M059J (cell line): ENCODE results near the gene CLPTM1. TPM values are rescaled to one million over a fixed set of nuclear protein-coding genes. Genes with fewer than 3 reads are reported as not detected.

Source experiments
- DNase-seq: peaks from one replicate; pipeline ENCODE4 v3.0.0-alpha.2; 2012; ENCODE audit warnings: low read depth
- total RNA-seq: library from RNA; depleted of rRNA; stranded (reverse); fragments of >200 nt; shearing (Covaris generic); gene quantifications from 2 replicates; pipeline ENCODE4 v1.2.3, GENCODE V29; 2014; rRNA removed

Gene CLPTM1
- total RNA-seq, 1 experiment from 2014 or later = 70.6 TPM

DNA sequence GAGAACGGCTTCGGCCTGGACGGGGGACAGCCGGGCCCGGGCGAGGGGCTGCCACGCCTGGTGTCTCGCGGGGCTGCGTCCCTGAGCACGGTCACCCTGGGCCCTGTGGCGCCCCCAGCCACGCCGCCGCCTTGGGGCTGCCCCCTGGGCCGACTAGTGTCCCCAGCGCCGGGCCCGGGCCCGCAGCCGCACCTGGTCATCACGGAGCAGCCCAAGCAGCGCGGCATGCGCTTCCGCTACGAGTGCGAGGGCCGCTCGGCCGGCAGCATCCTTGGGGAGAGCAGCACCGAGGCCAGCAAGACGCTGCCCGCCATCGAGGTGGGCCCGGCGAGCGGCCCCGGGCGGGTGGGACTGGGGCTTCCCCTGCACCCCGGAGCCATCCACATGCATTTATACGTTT lies 56.8 kb downstream of the CLPTM1 start:
- DNase-seq = no peak

DNA sequence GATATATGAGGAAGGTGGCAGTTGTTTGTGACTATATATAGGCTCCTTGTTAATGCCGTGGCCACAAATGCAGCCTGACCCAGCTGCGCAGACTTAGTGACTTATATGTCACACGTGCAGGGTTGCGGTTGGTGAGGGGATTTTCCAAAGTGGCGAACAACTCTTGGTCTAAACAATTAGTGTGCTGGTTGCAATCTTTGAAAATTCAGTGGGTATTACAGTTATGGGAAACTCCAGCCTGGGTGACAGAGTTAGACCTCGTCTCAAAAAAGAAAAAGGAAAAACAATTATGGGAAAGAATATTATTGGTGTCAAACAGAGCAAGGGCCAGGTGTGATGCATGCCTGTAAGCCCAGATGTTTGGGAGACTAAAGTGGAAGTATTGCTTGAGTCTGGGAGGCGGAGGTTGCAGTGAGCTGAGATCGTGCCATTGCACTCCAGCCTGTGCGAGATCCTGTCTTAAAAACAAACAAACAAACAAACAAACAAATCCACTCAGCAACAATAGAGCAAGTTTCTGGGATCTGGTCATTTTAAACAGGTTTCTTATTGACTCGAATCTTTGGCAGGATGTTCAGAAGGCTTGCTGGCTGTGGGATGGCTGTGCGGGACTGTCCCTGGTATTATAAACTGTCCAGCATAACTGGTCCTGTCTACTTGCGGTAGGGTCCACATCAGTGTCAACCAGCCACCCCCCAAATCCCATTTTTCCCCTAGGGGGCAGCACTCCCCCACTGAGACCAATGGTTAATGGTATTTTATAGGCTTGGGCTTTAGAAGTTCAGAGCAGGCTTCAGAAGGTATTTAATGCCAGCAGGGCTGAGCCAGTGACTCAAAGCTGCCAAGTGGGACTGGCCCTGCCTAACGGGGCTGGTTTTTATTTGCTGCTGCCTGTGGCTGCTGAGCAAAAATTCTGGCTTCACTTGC lies 61.5 kb downstream of the CLPTM1 start:
- peak; percentile 80 for DNase-seq

DNA sequence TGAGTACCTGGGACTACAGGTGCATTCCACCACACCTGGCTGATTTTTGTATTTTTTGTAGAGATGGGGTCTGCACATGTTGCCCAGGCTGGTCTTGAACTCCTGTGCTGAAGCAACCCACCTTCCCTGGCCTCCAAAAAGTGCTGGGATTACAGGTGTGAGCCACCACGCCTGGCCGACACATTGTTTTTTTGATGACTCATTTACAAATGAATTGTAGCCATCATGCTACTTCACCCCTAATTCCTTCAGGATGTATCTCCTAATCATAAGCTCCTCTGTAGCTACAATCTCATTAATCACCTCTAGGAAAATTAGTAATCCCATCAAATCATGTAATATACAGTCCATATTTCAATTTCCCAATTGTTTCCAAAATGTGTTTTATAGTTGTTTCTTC lies 64.0 kb downstream of the CLPTM1 start:
- no peak for DNase-seq

DNA sequence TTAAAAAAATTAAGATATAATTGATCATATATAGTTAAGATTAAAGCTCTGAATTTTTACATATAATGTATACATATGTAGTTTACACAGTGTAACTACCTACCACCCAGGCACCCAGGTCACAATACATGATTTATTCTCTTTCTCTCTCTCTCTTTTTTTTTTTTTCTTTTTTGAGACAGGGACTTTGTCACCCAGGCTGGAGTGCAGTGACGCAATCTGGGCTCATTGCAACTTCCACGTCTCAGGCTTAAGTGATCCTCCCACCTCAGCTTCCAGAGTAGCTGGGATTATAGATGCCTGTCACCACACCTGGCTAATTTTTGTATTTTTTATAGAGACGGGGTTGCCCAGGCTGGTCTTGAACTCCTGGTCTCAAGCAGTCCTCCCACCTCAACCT lies 64.9 kb downstream of the CLPTM1 start:
- no peak for DNase-seq

DNA sequence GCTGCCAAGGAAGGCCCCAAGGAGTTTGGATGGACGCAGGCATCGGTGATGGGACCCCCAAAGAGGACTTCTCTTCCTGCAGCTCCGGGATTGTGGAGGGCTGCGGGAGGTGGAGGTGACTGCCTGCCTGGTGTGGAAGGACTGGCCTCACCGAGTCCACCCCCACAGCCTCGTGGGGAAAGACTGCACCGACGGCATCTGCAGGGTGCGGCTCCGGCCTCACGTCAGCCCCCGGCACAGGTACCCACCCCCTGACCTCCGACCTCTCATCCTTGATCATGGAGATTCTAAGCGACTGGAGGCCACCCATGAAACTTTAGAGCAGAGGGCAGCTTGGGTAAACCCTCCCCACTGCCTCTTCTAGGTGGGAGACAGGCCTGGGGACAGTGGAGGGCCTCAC lies 66.8 kb downstream of the CLPTM1 start:
- DNase-seq = no peak

DNA sequence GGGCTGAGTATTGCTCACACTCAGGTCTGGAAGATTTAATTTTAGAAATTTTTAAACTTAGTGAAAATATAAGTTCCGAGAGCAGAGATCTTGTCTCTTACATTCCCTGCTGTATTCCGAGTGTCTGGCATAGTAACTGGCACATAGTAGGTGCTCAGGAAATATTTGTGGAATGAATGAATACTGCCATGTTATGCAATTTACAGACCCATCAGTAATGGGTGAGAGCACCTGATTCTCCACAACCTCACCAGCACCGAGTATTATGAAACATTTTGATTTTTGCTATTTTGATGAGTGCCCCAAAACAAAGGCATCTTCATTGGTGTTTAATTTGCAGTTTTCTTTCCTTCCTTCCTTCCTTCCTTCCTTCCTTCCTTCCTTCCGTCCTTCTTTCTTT lies 67.9 kb downstream of the CLPTM1 start:
- DNase-seq = no peak

DNA sequence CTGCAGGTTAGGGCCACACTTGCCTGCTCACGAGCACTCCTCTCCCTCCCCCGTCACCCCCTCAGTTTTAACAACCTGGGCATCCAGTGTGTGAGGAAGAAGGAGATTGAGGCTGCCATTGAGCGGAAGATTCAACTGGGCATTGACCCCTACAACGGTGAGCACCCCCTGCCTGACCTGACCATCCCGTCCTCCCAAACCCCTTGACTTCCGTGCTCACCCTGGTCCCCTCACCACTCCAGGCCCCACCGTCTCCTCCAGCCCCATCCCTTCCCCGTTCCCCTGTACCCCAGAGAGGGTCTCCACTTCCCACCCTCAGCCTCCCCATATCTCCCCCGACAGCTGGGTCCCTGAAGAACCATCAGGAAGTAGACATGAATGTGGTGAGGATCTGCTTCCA lies 70.1 kb downstream of the CLPTM1 start:
- no peak for DNase-seq

DNA sequence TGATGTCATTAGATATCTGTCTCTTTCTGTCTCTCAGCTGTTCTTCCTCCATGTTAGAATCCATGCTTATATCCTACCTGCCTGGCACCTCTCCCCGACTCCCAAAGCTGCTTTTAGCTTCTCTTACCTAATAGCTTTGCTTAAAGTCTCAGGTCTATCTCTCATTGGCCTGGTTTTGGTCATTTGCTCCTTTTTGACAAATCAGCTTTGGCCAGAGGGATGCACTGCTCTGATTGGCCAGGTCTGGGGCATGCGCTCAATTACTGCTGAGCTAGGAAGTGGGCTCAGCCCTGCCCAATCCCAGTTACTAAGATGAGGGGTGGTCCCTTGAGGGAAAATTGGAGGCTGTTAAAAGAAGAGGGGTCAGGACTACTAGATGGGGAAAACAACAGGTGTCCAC lies 72.2 kb downstream of the CLPTM1 start:
- DNase-seq = no peak

DNA sequence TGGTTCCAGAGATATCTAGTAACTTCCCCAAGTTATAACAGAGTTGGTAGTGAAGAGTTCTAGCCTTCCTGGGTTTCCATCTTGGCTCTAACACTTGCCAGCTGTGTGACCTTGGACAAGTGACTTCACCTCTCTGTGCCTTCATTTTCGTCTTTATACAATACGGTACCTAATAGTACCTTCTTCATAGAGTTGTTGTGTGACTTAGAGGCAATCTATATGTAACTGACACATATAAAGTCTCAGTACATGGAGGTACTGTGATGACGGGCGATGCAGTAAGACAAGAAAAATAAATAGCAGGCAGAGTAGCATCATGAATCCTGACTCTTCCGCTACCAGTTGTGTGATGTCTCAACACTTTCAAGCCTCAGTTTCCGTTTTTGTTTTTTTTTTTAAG lies 75.6 kb downstream of the CLPTM1 start:
- DNase-seq = no peak

DNA sequence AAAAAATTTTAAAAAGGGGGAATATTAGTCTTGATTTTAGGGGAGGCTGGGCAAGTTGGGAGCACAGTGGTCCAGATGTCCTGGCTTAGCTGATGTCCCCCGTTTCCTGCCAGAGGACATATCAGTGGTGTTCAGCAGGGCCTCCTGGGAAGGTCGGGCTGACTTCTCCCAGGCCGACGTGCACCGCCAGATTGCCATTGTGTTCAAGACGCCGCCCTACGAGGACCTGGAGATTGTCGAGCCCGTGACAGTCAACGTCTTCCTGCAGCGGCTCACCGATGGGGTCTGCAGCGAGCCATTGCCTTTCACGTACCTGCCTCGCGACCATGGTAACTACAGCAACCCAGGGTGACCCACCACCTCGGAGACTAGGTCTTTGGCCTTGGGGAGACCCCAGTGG lies 77.2 kb downstream of the CLPTM1 start:
- no peak for DNase-seq

DNA sequence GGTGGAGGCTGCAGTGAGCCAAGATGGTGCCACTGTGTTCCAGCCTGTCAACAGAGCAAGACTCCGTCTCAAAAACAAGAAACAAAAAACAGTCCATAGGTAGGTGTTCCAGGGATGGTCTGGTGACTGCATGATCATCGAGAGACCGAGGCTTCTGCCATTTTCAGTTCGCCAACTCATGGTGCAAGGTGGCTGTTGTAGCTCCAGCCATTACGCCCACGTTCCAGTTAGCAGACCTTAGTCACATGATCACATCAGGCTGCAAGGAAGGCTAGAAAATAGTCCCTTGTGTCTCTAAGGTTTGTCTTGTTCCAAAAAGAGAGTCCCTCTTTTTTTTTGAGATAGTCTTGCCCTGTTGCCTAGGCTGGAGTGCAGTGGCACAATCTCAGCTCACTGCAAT lies 80.6 kb downstream of the CLPTM1 start:
- no peak for DNase-seq

DNA sequence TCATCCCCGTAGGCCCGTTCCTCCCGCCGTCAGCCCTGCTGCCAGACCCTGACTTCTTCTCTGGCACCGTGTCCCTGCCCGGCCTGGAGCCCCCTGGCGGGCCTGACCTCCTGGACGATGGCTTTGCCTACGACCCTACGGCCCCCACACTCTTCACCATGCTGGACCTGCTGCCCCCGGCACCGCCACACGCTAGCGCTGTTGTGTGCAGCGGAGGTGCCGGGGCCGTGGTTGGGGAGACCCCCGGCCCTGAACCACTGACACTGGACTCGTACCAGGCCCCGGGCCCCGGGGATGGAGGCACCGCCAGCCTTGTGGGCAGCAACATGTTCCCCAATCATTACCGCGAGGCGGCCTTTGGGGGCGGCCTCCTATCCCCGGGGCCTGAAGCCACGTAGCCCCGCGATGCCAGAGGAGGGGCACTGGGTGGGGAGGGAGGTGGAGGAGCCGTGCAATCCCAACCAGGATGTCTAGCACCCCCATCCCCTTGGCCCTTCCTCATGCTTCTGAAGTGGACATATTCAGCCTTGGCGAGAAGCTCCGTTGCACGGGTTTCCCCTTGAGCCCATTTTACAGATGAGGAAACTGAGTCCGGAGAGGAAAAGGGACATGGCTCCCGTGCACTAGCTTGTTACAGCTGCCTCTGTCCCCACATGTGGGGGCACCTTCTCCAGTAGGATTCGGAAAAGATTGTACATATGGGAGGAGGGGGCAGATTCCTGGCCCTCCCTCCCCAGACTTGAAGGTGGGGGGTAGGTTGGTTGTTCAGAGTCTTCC lies 82.4 kb downstream of the CLPTM1 start:
- DNase-seq = no peak

DNA sequence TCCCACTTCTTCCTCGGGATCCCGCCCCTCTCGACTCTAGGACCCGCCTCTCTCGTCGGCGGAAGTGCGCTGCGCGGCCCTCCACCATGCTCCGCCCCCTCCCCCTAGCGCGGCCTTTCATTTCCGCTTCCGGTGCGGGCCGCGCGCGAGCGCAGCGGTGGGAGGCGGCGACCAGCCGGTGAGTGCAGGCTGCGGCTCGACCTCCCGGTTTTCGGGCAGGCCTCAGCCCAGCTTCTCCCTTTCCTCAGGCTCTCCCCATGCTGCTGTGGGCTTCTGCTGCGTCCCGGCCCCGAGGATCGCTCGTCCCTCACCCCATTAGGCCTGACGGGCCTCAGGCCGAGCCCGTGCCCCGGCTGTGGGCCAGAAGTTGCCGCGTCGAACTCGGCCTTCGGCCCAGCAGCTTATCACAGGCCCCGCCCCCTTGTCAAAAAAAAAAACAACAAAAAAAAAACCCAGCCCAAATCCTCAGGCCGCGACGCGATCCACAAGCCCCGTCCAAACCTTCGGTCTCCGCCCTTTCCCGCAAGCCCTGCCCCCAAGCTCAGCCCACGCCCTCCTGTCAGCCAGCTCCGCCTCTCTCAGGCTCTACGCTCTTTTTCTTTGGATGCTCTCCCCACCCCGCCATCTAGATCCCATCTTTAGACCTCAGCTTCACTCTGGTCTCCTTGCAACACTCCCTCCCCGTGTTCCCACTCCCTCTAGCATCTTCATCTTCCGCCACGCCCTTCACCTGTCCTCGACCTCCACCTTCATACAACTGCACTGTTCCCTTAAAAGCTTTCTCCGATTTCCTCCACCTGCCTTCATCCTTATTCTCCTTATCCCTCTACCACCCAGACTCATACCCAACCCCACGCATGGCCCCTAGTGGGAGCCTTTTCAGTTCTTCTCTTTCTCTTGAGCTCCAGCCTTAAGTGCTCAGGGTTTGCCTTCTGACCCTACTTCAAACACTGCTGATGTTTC lies 84.0 kb downstream of the CLPTM1 start, which contains the start of gene CLASRP:
Gene CLASRP (plus strand): TSS at position 115 of the 963 bp plus-strand sequence. CDS start 1,168 bp downstream, outside the sequence.
- peak; percentile 88 for DNase-seq

DNA sequence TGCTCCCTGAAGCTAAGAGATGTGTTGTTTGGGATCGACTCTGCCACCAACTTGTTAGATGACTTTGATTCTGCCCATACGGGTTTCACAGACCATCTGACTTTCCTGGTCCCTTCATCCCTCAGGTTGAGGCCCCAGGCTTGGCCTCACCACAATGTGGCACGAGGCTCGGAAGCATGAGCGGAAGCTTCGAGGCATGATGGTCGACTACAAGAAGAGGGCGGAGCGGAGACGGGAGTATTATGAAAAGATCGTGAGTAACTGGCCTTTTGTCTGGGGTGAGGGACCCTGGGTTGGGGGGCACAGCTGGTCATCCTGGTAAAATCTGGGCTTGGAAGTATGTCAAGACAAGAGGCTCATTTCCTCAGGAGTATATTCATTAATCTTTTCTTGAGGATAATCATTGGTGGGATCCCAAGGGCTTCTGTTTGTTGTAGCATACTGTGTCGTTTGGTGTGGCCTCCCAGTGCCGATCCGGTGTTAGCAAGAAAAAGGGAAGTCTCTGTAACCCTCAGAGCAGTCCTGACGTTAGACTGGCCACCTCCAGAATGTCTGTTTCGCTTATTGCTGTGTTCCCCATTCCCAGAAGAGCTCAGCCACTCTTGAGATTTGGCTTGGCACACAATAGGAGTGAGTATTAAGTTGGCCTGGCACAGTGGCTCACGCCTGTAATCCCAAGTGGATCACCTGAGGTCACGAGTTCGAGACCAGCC lies 85.0 kb downstream of the CLPTM1 start:
- no peak for DNase-seq

DNA sequence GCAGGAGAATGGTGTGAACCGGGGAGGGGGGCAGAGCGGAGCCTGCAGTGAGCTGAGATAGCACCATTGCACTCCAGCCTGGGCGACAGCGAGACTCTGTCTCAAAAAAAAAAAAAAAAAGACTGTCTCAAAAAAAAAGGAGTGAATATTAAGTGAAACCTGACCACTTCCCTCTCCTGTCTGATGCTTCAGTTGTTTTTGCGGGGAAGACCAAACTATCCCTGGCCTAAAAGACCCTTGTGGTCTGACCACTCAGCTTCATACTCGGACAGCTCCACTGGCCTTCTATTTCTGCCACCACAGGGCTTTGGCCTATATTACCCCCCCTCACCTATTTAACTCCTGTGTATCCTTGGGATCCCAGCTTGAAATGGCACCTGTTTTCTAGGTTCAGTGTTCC lies 85.9 kb downstream of the CLPTM1 start:
- DNase-seq = no peak

Other genes starting within 250 kb of the CLPTM1 start
- 6.8 and 21.6 TPM in 2 replicates for gene BCL3, start 206.7 kb upstream of the CLPTM1 start, total RNA-seq
- not detected in 2 replicates for gene CBLC, start 177.5 kb upstream of the CLPTM1 start, total RNA-seq
- gene BCAM, start 146.3 kb upstream of the CLPTM1 start, total RNA-seq = 23.3 and 49.5 TPM in 2 replicates
- gene NECTIN2, start 109.1 kb upstream of the CLPTM1 start, total RNA-seq = 136 and 161 TPM in 2 replicates
- 100 and 113 TPM in 2 replicates for gene TOMM40, start 64.1 kb upstream of the CLPTM1 start, total RNA-seq
- gene APOE, start 49.6 kb upstream of the CLPTM1 start, total RNA-seq = 1.6 and 3.5 TPM in 2 replicates
- 1.4 and 5.4 TPM in 2 replicates for gene APOC1, start 40.8 kb upstream of the CLPTM1 start, total RNA-seq
- not detected in 2 replicates for gene APOC4, start 13.1 kb upstream of the CLPTM1 start, total RNA-seq
- not detected in 2 replicates for gene APOC2, start 9.3 kb upstream of the CLPTM1 start, total RNA-seq
- gene RELB, start 46.1 kb downstream of the CLPTM1 start, total RNA-seq = 3.3 and 4.9 TPM in 2 replicates
- gene CLASRP, start 83.7 kb downstream of the CLPTM1 start, total RNA-seq = 18.6 and 64.6 TPM in 2 replicates
- not detected in 2 replicates for gene ZNF296, start 121.1 kb downstream of the CLPTM1 start, total RNA-seq
- gene GEMIN7, start 123.9 kb downstream of the CLPTM1 start, total RNA-seq = 44.2 and 67.2 TPM in 2 replicates
- gene PPP1R37, start 137.8 kb downstream of the CLPTM1 start, total RNA-seq = 26.0 and 44.8 TPM in 2 replicates
- gene NKPD1, start 205.6 kb downstream of the CLPTM1 start, total RNA-seq = not detected in 2 replicates
- 6.2 and 8.2 TPM in 2 replicates for gene TRAPPC6A, start 222.9 kb downstream of the CLPTM1 start, total RNA-seq
- gene BLOC1S3, start 223.4 kb downstream of the CLPTM1 start, total RNA-seq = 2.7 and 7.3 TPM in 2 replicates